ENCODE results near the gene CHRNA9. TPM values are rescaled to one million over a fixed set of nuclear protein-coding genes. Genes with fewer than 3 reads are reported as not detected.

The CHRNA9 gene
- total and polyA plus RNA-seq, 2 experiments from 2014 or later, result 0.50 to 1.6 TPM

DNA sequence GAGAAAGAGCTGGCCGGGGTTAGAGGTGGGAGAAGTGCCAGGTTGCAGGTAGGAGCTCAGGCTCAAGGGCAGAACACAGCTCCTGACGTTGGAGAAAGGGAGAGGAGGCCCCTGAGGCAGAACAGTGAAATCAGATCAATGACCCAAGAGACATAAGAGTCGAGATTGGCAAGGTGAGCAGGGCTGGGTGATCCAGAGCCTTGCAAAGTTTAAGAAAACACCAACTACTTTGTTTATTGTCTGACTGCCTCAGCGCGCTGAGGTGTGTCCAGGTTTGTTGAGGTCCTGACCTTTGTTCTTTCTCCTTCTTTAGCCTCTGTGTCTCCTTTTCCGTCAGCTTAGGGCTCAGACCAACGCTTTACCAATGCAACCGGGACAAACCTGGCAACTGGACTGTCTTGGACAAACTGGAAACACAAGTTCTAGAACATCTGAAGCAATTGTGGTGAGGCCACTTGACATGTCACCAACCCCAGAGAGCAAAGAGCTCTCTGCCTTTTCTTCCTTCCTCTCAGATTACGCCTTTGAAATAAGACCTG lies 28.3 kb downstream of the CHRNA9 start:
- no peaks in the 10 kb centered on the region for H3K27me3 ChIP-seq
- peak overlapping the region; percentile 89 for H3K27ac ChIP-seq
- H3K36me3 ChIP-seq (replicated peaks; ENCODE audit: insufficient read depth, low read depth), result no peaks in the 10 kb centered on the region
- H3K4me2 ChIP-seq, result peak overlapping the region; percentile 36
- no peak overlapping the region for H3K4me3 ChIP-seq
- H2AFZ ChIP-seq, result peak overlapping the region; percentile 13
- H3K79me2 ChIP-seq, result no peaks in the 10 kb centered on the region
- H4K20me1 ChIP-seq (ENCODE audit: insufficient read depth, poor library complexity, severe bottlenecking), result no peaks in the 10 kb centered on the region
- H3K9me2 ChIP-seq (replicated peaks; ENCODE audit: insufficient read depth), result no peaks in the 10 kb centered on the region
- peaks cover 24% of the 10 kb centered on the region for H3K4me1 ChIP-seq (ENCODE audit: insufficient read depth)
- DNase-seq (ENCODE audit: low spot score), result peak; percentile 47
- H3K9me3 ChIP-seq (ENCODE audit: low read depth), result no peaks in the 10 kb centered on the region
- TF ChIP-seq, protein P1, sequence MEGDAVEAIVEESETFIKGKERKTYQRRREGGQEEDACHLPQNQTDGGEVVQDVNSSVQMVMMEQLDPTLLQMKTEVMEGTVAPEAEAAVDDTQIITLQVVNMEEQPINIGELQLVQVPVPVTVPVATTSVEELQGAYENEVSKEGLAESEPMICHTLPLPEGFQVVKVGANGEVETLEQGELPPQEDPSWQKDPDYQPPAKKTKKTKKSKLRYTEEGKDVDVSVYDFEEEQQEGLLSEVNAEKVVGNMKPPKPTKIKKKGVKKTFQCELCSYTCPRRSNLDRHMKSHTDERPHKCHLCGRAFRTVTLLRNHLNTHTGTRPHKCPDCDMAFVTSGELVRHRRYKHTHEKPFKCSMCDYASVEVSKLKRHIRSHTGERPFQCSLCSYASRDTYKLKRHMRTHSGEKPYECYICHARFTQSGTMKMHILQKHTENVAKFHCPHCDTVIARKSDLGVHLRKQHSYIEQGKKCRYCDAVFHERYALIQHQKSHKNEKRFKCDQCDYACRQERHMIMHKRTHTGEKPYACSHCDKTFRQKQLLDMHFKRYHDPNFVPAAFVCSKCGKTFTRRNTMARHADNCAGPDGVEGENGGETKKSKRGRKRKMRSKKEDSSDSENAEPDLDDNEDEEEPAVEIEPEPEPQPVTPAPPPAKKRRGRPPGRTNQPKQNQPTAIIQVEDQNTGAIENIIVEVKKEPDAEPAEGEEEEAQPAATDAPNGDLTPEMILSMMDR (IDR thresholded peaks at IDR 0.05; ENCODE audit: poor library complexity), result no peak
- TF ChIP-seq EZH2phosphoT487 (IDR thresholded peaks at IDR 0.05; ENCODE audit: low read depth, severe bottlenecking, unreplicated experiment), result no peak
- no peak for TF ChIP-seq EZH2 (IDR thresholded peaks at IDR 0.05; ENCODE audit: borderline replicate concordance)
- 37% methylated on average over 9 of the region's 9 CpGs for WGBS (ENCODE audit: low lambda C conversion rate, missing lambda C conversion rate)

DNA sequence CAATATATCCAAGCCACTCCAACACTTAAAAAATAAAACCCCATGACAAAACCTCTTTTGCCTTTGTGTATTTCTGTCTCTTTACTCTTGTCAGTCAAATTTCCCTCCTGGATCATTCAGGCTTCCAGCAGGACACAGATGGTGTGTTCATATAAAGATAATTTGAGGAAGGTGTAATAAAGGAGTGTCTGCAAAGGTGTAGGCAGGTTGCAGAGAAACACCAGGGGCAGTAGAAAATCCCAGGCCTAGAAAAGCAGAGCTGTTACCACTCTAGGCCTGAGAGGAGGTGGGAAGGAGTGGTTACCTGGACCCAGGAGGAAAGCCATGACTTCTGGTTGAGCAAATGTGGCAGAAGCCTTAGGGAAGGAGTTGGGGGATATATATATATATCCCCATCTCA lies 28.8 kb downstream of the CHRNA9 start:
- Histone ChIP-seq H3K4me1 (ENCODE audit: insufficient read depth) (peaks cover 27% of the 10 kb centered on the region), H2AFZ (peak overlapping the region; percentile 13), H3K79me2 (no peaks in the 10 kb centered on the region), H3K27me3 (no peaks in the 10 kb centered on the region), H3K27ac (peak overlapping the region; percentile 89), H3K9me3 (ENCODE audit: low read depth) (no peaks in the 10 kb centered on the region), H3K4me3 (no peak overlapping the region), H3K4me2 (peak overlapping the region; percentile 36), H4K20me1 (ENCODE audit: insufficient read depth, poor library complexity, severe bottlenecking) (no peaks in the 10 kb centered on the region), H3K36me3 (replicated peaks; ENCODE audit: insufficient read depth, low read depth) (no peaks in the 10 kb centered on the region), H3K9me2 (replicated peaks; ENCODE audit: insufficient read depth) (no peaks in the 10 kb centered on the region)
- no peak for TF ChIP-seq EZH2phosphoT487 (IDR thresholded peaks at IDR 0.05; ENCODE audit: low read depth, severe bottlenecking, unreplicated experiment)
- TF ChIP-seq EZH2 (IDR thresholded peaks at IDR 0.05; ENCODE audit: borderline replicate concordance), result no peak
- TF ChIP-seq, protein P1 (IDR thresholded peaks at IDR 0.05; ENCODE audit: poor library complexity), result no peak
- no peak for DNase-seq (ENCODE audit: low spot score)

DNA sequence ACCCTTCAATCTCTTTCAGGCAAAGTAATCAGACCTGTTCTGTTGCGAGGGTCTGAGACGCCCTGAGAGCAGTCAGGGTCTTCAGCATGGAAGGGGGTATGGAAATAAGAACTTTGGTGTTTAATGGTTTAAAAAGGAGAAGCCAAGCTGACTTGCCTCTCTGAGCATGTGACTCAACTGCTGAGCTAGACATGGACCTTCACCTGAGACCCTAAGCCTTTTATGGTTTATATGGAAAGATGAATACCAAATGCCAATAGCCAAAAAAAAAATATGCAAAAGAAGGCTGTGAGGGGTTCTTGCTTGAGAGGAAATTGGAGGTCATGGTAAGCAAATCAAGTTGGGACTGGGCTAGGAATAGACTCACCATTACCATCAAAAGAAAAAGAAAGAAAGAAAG lies 30.6 kb downstream of the CHRNA9 start:
- 74% methylated on average over 2 of the region's 2 CpGs for WGBS (ENCODE audit: low lambda C conversion rate, missing lambda C conversion rate)

More for the DNA sequence above, 30.6 kb downstream of the CHRNA9 start:
- no peaks in the 10 kb centered on the region for H3K36me3 ChIP-seq (replicated peaks; ENCODE audit: insufficient read depth, low read depth)
- H3K4me2 ChIP-seq, result no peak overlapping the region
- no peaks in the 10 kb centered on the region for H3K27me3 ChIP-seq
- DNase-seq (ENCODE audit: low spot score), result no peak
- no peaks in the 10 kb centered on the region for H4K20me1 ChIP-seq (ENCODE audit: insufficient read depth, poor library complexity, severe bottlenecking)
- no peaks in the 10 kb centered on the region for H3K79me2 ChIP-seq
- H3K27ac ChIP-seq, result peak overlapping the region; percentile 26
- H3K9me3 ChIP-seq (ENCODE audit: low read depth), result no peaks in the 10 kb centered on the region
- H2AFZ ChIP-seq, result no peak overlapping the region
- no peak overlapping the region for H3K4me3 ChIP-seq
- no peak for TF ChIP-seq EZH2phosphoT487 (IDR thresholded peaks at IDR 0.05; ENCODE audit: low read depth, severe bottlenecking, unreplicated experiment)
- TF ChIP-seq, protein P1 (IDR thresholded peaks at IDR 0.05; ENCODE audit: poor library complexity), result no peak
- no peak for TF ChIP-seq EZH2 (IDR thresholded peaks at IDR 0.05; ENCODE audit: borderline replicate concordance)
- no peaks in the 10 kb centered on the region for H3K9me2 ChIP-seq (replicated peaks; ENCODE audit: insufficient read depth)
- H3K4me1 ChIP-seq (ENCODE audit: insufficient read depth), result peaks cover 34% of the 10 kb centered on the region
